ENCODE data around the gene OSBPL9.

The OSBPL9 gene

DNA sequence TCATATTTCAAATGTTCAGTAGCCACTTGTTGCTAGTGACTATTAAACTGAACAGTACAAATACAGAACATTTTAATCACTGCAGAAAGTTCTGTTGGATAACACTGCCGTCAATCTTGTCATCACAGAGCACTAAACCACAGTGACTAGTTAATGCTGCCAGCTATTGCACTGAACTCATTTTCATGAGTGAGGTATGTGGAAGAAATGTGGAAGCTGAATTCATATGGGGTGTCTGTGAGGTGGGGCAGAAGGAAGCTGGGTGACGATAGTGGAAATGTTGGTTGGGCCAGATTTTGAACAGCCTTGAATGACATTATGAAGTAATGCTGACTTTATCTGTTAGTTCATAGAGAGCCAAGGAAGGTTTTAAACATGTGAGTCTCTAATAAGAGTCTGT lies 49.6 kb downstream of the OSBPL9 start:
- no peak overlapping the region for H3K4me2 ChIP-seq (ENCODE audit: low read length)
- H3K9me2 ChIP-seq (ENCODE audit: low read depth, low read length) = no peaks in the 10 kb centered on the region
- H3K36me3 ChIP-seq (ENCODE audit: insufficient read depth, low read length) = no peaks in the 10 kb centered on the region
- H3F3A ChIP-seq (ENCODE audit: insufficient read depth, low read length) = no peaks in the 10 kb centered on the region
- H2AFZ ChIP-seq (ENCODE audit: low read length) = no peak overlapping the region
- H3K9ac ChIP-seq (ENCODE audit: low read length) = no peak overlapping the region
- TF ChIP-seq EZH2 (IDR thresholded peaks at IDR 0.05; ENCODE audit: borderline replicate concordance, low read length) = no peak
- TF ChIP-seq, protein P1, sequence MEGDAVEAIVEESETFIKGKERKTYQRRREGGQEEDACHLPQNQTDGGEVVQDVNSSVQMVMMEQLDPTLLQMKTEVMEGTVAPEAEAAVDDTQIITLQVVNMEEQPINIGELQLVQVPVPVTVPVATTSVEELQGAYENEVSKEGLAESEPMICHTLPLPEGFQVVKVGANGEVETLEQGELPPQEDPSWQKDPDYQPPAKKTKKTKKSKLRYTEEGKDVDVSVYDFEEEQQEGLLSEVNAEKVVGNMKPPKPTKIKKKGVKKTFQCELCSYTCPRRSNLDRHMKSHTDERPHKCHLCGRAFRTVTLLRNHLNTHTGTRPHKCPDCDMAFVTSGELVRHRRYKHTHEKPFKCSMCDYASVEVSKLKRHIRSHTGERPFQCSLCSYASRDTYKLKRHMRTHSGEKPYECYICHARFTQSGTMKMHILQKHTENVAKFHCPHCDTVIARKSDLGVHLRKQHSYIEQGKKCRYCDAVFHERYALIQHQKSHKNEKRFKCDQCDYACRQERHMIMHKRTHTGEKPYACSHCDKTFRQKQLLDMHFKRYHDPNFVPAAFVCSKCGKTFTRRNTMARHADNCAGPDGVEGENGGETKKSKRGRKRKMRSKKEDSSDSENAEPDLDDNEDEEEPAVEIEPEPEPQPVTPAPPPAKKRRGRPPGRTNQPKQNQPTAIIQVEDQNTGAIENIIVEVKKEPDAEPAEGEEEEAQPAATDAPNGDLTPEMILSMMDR (IDR thresholded peaks at IDR 0.05; ENCODE audit: low read length) = no peak
- no peaks in the 10 kb centered on the region for H3K27me3 ChIP-seq (ENCODE audit: insufficient read depth, low read length)
- no peaks in the 10 kb centered on the region for H3K79me2 ChIP-seq (ENCODE audit: insufficient read depth, low read length)
- no peaks in the 10 kb centered on the region for H3K4me1 ChIP-seq (ENCODE audit: insufficient read depth, low read length, severe bottlenecking)
- H3K9me3 ChIP-seq (ENCODE audit: low read length) = no peaks in the 10 kb centered on the region
- no peaks in the 10 kb centered on the region for H4K20me1 ChIP-seq (ENCODE audit: insufficient read depth, low read length)
- no peak overlapping the region for H3K4me3 ChIP-seq (ENCODE audit: low read depth, low read length, poor library complexity, severe bottlenecking)
- no peak overlapping the region for H3K27ac ChIP-seq (ENCODE audit: low read depth, low read length, poor library complexity, severe bottlenecking)

DNA sequence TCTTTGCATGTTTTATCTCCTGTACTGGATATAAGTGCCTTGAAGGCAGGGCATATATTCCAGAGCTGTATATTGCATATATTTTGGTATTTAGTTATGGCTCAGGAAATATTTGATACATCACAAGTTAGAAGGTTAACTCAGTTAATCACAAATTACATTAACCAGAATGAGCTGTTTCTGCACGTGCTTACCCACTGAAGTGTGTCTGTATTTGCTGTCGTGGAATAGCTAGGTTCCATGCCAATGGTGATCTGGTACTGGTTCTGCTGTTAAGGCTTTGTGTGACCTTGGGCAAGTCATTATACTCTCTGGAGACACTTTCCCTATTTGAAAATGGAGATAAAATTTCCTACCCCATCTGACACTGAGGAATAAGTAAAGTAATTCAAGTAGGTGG lies 50.7 kb downstream of the OSBPL9 start:
- H3K79me2 ChIP-seq (ENCODE audit: insufficient read depth, low read length) = no peaks in the 10 kb centered on the region
- H3K9me3 ChIP-seq (ENCODE audit: low read length) = no peaks in the 10 kb centered on the region
- H3K9ac ChIP-seq (ENCODE audit: low read length) = no peak overlapping the region
- H3K36me3 ChIP-seq (ENCODE audit: insufficient read depth, low read length) = no peaks in the 10 kb centered on the region
- no peaks in the 10 kb centered on the region for H3K4me1 ChIP-seq (ENCODE audit: insufficient read depth, low read length, severe bottlenecking)
- H3K27ac ChIP-seq (ENCODE audit: low read depth, low read length, poor library complexity, severe bottlenecking) = no peak overlapping the region
- no peaks in the 10 kb centered on the region for H4K20me1 ChIP-seq (ENCODE audit: insufficient read depth, low read length)
- no peaks in the 10 kb centered on the region for H3F3A ChIP-seq (ENCODE audit: insufficient read depth, low read length)
- H2AFZ ChIP-seq (ENCODE audit: low read length) = no peak overlapping the region
- no peak overlapping the region for H3K4me3 ChIP-seq (ENCODE audit: low read depth, low read length, poor library complexity, severe bottlenecking)
- TF ChIP-seq, protein P1 (IDR thresholded peaks at IDR 0.05; ENCODE audit: low read length) = no peak
- TF ChIP-seq EZH2 (IDR thresholded peaks at IDR 0.05; ENCODE audit: borderline replicate concordance, low read length) = no peak
- no peak overlapping the region for H3K4me2 ChIP-seq (ENCODE audit: low read length)
- no peaks in the 10 kb centered on the region for H3K9me2 ChIP-seq (ENCODE audit: low read depth, low read length)
- no peaks in the 10 kb centered on the region for H3K27me3 ChIP-seq (ENCODE audit: insufficient read depth, low read length)

DNA sequence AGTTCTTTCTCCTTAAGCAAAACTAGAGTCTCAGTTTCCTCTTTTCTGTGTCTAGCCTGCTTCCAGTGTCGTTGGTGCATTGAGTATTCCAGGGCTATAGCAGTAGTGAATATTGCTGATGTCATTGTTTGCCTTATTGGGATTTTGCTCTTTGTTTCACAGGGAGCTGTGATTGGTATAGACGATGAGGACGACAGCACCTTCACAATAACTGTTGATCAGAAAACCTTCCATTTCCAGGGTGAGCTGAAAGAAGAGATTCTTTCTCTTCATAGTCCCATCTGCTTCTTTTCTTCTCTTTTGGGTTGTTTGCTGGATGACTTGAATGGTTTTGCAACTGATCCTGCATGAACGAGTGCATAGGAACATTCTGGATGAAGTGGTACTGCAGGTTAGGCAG lies 52.4 kb downstream of the OSBPL9 start:
- Histone ChIP-seq H3K27ac (ENCODE audit: low read depth, low read length, poor library complexity, severe bottlenecking) (no peak overlapping the region), H3K4me2 (ENCODE audit: low read length) (no peak overlapping the region), H3F3A (ENCODE audit: insufficient read depth, low read length) (no peaks in the 10 kb centered on the region), H2AFZ (ENCODE audit: low read length) (no peak overlapping the region), H3K4me1 (ENCODE audit: insufficient read depth, low read length, severe bottlenecking) (no peaks in the 10 kb centered on the region), H3K9me2 (ENCODE audit: low read depth, low read length) (no peaks in the 10 kb centered on the region), H3K36me3 (ENCODE audit: insufficient read depth, low read length) (no peaks in the 10 kb centered on the region), H3K27me3 (ENCODE audit: insufficient read depth, low read length) (no peaks in the 10 kb centered on the region), H4K20me1 (ENCODE audit: insufficient read depth, low read length) (no peaks in the 10 kb centered on the region), H3K9me3 (ENCODE audit: low read length) (no peaks in the 10 kb centered on the region), H3K4me3 (ENCODE audit: low read depth, low read length, poor library complexity, severe bottlenecking) (no peak overlapping the region), H3K79me2 (ENCODE audit: insufficient read depth, low read length) (no peaks in the 10 kb centered on the region), H3K9ac (ENCODE audit: low read length) (no peak overlapping the region)
- no peak for TF ChIP-seq EZH2 (IDR thresholded peaks at IDR 0.05; ENCODE audit: borderline replicate concordance, low read length)
- TF ChIP-seq, protein P1 (IDR thresholded peaks at IDR 0.05; ENCODE audit: low read length) = no peak

Data from OCI-LY1 (cell line).